Activated CD8-positive, alpha-beta memory T cell treated with anti-CD3 and anti-CD28 coated beads, Interleukin-2, amount 50 U/mL, for 24 hours (primary cell): ENCODE measurements around the gene DBP.
"Not testable (repeated sequence)": the region's sequence is repeated elsewhere in the genome, so short reads cannot be mapped to it uniquely, and the experiment has no call there.

ENCODE experiments used
- DNase-seq: peaks from one replicate; pipeline ENCODE4 v3.0.0-alpha.2; 2020; ENCODE audit errors: extremely low read depth

Gene DBP

GRCh38 chr19:48668332-48668731, 31.2 kb upstream of the DBP start:
- no peak for DNase-seq

- no peak for DNase-seq
Measured at GRCh38 chr19:48665786-48666185, 28.6 kb upstream of the DBP start.

- no peak for DNase-seq
Measured at GRCh38 chr19:48664476-48664875, 27.3 kb upstream of the DBP start.

- no peak for DNase-seq
Measured at GRCh38 chr19:48663667-48664066, 26.5 kb upstream of the DBP start.

DNA sequence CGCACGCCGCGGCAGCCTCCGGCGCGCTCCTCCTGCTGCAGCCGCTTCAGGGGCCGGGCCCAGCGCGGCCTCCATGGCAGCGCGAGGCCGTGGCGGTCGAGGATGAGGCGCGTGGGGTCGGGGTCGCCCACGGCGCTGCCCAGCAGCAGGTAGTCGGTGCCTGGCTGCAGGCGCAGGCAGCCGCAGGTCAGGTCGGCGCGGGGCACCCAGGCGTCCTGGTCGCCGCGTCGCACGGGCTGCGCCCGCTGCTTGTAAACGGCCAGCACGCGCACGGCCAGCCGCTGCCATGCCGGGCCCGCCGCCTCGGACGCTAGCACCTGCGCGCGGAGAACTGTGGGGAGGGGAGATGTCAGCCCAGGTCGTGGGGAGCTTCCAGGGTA, 24.5 kb upstream of the DBP start:
- no peak for DNase-seq

GRCh38 chr19:48660852-48661710, 23.9 kb upstream of the DBP start:
- peak; percentile 63 for DNase-seq

DNA sequence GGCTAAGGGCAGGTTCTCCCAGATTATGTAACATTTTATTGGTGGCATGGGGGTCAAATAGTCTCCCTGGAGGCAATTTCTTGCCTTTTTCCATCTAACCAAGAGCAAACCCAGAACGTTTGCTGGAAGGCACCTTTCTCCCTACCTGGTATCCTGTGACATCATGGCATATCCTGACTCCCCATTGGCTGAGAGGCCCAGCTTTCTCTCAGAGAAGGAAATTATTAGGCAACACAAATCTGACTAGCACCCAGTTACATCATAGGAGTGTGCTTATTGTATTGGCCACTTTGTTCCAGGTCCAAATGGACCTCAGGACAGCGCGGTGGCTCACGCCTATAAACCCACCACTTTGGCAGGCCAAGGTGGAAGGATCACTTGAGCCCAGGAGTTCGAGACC, 22.6 kb upstream of the DBP start:
- no peak for DNase-seq

GRCh38 chr19:48658483-48658882, 21.3 kb upstream of the DBP start:
- no peak for DNase-seq

- not testable (repeated sequence) for DNase-seq
Measured at GRCh38 chr19:48657828-48658227, 20.6 kb upstream of the DBP start.

GRCh38 chr19:48656840-48657474, 19.8 kb upstream of the DBP start:
- no peak for DNase-seq

- no peak for DNase-seq
Measured at GRCh38 chr19:48654299-48655059, 17.3 kb upstream of the DBP start.

GRCh38 chr19:48651683-48652048, 14.5 kb upstream of the DBP start:
- DNase-seq, result no peak

DNA sequence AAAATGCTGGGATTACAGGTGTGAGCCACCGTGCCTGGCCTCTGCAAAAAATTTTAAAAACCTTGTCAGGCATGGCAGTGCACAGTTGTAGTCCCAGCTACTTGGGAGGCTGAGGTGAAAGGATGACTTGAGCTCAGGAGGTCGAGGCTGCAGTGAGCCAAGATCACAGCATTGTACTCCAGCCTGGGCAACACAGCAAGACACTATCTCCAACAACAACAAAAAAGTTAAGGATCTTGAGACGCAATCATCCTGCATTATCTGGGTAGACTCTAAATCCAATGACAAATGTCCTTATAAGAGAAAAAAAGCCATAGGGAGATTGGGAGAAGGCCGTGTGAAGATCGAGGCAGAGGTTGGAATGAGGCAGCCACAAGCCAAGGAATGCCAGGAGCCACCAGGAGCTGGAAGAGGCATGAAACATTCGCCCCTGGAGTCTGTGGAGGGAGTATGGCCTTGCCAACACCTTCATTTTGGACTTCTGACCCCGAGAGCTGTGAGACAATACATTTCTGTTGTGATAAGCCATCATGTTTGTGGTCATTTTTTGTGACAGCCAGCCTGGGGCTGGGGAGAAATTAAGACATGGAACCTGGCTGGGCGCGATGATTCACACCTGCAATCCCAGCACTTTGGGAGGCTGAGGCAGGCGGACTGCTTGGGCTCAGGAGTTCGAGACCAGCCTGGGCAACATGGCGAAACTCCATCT, 13.9 kb upstream of the DBP start:
- no peak for DNase-seq

DNA sequence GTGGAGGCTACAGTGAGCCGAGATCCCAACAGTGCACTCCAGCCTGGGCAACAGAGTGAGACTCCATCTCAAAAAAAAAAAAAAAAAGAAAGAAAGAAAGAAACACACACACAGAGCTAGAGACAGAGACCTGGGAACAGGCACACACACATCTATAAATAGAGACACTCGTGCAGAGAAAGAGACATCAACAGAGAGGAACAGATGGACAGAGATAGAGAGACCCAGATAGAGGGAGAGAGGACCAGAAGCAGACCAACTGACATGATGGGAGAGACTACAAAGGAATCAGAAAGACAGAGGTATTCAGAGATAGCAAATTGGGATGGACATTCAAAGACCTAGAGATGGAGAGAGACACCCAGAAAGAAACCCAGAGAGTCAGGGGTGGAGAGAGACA, 11.0 kb upstream of the DBP start:
- DNase-seq, result no peak

GRCh38 chr19:48646722-48647216, 9.6 kb upstream of the DBP start:
- DNase-seq, result no peak

DNA sequence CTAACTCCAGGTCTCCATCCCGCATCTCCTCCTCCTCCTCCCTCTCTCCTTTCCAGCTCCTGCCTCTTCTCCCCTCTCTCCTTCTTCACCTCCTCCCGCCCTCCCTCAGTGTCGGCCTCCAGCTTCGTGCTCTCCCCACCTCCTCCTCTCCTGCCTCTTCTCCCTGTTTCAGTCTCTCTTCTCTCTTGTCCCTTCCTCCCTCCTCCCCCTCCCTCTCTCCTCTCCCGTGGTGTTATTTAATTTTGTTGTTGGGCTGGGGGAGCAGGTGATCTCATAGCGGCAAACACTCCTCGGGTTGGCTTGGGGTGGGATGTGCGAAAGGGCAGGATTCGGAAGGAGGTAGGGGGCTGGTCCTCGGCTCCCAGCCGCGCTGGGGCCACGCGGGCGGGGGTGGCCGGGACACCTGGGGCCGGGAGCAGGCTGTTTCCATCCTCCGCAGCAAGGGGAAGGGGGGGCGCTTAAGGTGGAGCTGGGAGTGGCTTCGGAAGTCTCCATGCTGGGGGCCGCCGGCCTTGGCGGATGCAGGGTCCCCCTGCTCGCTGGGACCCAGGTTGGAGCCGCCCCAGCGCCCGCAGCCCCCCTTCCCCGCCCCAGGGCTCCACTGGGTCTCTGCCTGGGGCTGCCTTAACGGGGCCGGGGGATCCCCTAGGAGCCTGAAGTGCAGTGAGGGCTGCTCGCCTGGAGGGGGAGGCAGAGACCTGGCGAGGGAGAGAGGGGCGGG, 9.0 kb upstream of the DBP start, which contains the start of gene CA11:
CA11 (minus strand) TSS at position 187 of the 721 bp plus-strand sequence. CDS start 555 bp downstream, outside the sequence.
- peak; percentile 76 for DNase-seq

GRCh38 chr19:48645620-48646000, 8.4 kb upstream of the DBP start:
- no peak for DNase-seq

DNA sequence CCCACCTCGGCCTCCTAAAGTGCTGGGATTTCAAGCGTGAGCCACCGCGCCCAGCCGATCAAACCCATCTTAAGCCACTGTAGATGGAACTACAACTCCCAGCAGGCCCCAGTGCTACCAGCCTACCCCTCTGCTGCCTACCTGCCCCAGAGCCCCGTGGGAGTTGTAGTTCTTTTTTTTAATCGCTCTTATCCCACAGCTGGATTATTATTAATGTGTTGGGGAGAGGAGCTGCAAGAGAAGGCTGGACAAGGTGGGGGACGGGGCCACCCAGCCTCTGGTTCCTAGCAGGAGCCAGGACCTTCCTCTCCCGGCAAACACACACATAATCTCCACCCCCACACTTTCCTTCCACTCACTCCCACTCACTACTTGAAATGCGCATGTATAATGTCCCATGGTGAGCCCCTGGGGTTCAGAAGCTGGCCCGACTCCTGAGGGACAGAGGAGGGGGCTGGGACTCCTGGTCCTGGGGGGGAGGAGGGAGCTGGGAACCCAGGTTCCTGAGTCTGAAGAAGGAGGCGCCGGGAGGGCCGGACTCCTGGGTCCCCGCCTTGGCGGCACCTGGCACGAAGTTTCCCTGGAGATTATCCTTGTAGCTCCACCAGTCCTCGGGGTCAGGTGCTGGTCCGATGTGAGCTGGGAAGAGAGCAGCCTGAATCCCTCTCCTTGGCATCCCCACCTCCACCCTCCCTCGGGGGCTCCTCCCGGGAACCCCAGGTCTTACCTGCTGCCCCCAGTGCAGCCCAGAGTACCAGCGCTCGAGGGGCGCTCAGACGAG, 7.8 kb upstream of the DBP start:
- DNase-seq, result no peak

- DNase-seq, result no peak
Measured at GRCh38 chr19:48644355-48644754, 7.2 kb upstream of the DBP start.

DNA sequence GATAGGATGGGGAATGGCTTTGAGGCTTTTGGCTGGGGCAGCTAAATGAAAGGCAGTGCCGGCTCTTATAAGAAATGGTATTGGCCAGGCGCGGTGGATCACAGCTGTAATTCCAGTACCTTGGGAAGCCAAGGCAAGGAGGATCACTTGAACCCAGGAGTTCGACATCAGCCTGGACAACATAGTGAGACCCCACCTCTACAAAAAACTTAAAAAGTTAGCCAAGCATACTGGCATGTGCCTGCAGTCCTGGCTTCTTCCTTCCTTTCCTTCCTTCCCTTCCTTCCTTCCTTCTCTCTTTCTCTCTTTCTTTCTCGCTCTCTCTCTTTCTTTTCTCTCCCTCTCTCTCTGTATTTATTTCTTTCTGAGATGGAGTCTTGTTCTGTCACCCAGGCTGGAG, 5.7 kb upstream of the DBP start:
- DNase-seq, result no peak
